Heart right ventricle (tissue), 16 donors: ENCODE measurements around the gene RNF148. TPM values are rescaled to one million over a fixed set of nuclear protein-coding genes. Genes with fewer than 3 reads are reported as not detected.

Experiments
- ATAC-seq, 8 donors: fragments of 200-7000 bp; cut with Tn5 transposase; one replicate each; pipeline ENCODE4 v1.9.1; 2020; ENCODE audit warnings: mild to moderate bottlenecking in 8 of 8, moderate library complexity in 8 of 8, moderate number of reproducible peaks in 1 of 8
- DNase-seq, 2 donors: peaks; one replicate each; pipeline ENCODE4 v3.0.0-alpha.2; 2020
- H3K27ac ChIP-seq, 10 donors: fragments of 200-600 bp; sonication (generic) in 2 of 10; one replicate each; pipeline versions ENCODE4 v1.5.0 to v1.8.0; 2020 to 2022; ENCODE audit warnings: mild to moderate bottlenecking in 3 of 10
- H3K27me3 ChIP-seq, 7 donors: fragments of 200-600 bp; one replicate each; pipeline ENCODE4 v1.8.0; 2021 to 2022; ENCODE audit warnings: mild to moderate bottlenecking in 2 of 7
- H3K36me3 ChIP-seq, 9 donors: fragments of 200-600 bp; sonication (generic) in 1 of 9; one replicate each; pipeline versions ENCODE4 v1.5.0 to v1.8.0; 2020 to 2022; ENCODE audit warnings: mild to moderate bottlenecking in 2 of 9
- H3K4me1 ChIP-seq, 9 donors: fragments of 200-600 bp; sonication (generic) in 1 of 9; one replicate each; pipeline versions ENCODE4 v1.5.0 to v1.8.0; 2020 to 2022; ENCODE audit warnings: mild to moderate bottlenecking in 4 of 9
- H3K4me3 ChIP-seq, 10 donors: fragments of 200-600 bp; sonication (generic) in 2 of 10; one replicate each; pipeline versions ENCODE4 v1.5.0 to v1.8.0; 2020 to 2022; ENCODE audit warnings: mild to moderate bottlenecking in 7 of 10, moderate library complexity in 2 of 10
- H3K9me3 ChIP-seq, 11 donors: fragments of 200-600 bp in 10 of 11; sonication (generic) in 2 of 11; one replicate each; pipeline versions ENCODE4 v1.5.0 to v1.8.0; 2013 to 2022; ENCODE audit warnings: mild to moderate bottlenecking in 2 of 11, control low read depth in 1 of 11, moderate library complexity in 1 of 11
- WGBS, 2 donors: extraction: QIAGEN DNeasy Blood & Tissue Kit; methylation state at CpG; one replicate each; pipeline ENCODE4 v1.1.7; 2013; ENCODE audit warnings: inconsistent platforms in 1 of 2; 5-methylcytosine and 5-hydroxymethylcytosine counted together
- intact Hi-C, 10 donors: fragments of 100-400 bp; cut with DNase I; formaldehyde crosslinking; loops; one replicate each; pipeline versions ENCODE4 v1.11.1 to v1.14.2; 2022
- polyA plus RNA-seq, 2 donors: library from polyadenylated mRNA; stranded (reverse); fragments of 200-250 nt; gene quantifications; one replicate each; pipeline ENCODE4 v1.2.3, GENCODE V29; 2013
- total RNA-seq, 10 donors: library from RNA; stranded (reverse); fragmentation: NEBNext Ultra II Directional in 3 of 10; extraction: Animal tissue kit (Norgen Biotek cat#: 25700) in 3 of 10; gene quantifications; one replicate each; pipeline versions ENCODE4 v1.2.1 to v1.2.4, GENCODE V29; 2021 to 2023
- TF ChIP-seq, protein P1 (sequence below), 9 donors: fragments of 200-600 bp; sonication (generic) in 2 of 9; IDR thresholded peaks; one replicate each; pipeline versions ENCODE4 v1.5.0 to v1.8.0; 2021 to 2022; ENCODE audit warnings: antibody characterized with exemption in 9 of 9, mild to moderate bottlenecking in 5 of 9, moderate library complexity in 1 of 9
- donor health status: Arrhythmogenic right ventricular cardiomyopathy.
- donor health status: ischemic (EF 13 %, LVEDD 7.1; RV severe dilation, severe dysfunction).
- donor health status: healthy with polysubstance abuse.
- donor health status: DM: no; HTN: yes; CAD: no.
- donor health status: DM: no; HTN: no; CAD: no.
- donor health status: ischemic (EF 25% LVEDD 6.9; RV normal size, moderate dysfunction).
- donor health status: ischemic (EF 25% LVEDD 5.7; RV mildly dilated, moderate dysfunction).
- donor health status: healthy.
- donor health status: DM: yes; HTN: yes; CAD: no.
- donor health status: Ischemic cardiomyopathy.
- donor health status: ischemic (EF 35%, LVEDD 5.7; RV mildly dilated, moderate dysfunction).
- donor health status: nonischemic (EF 11% LVEDD 7.7; RV severe dilation, severe dysfunction).
- donor health status: DM: yes; HTN: yes; CAD: no.
- donor health status: PGD.
- donor health status: ischemic (EF 29% LVEDD 5.4; RV normal size, mild dysfunction).
- donor health status: nonischemic (EF 23%, LVEDD 6.1; RV moderate dilation, normal function).

Gene RNF148
- total and polyA plus RNA-seq, 12 donors = 0.03 to 0.49 (median 0.34) TPM; not detected in 5

DNA sequence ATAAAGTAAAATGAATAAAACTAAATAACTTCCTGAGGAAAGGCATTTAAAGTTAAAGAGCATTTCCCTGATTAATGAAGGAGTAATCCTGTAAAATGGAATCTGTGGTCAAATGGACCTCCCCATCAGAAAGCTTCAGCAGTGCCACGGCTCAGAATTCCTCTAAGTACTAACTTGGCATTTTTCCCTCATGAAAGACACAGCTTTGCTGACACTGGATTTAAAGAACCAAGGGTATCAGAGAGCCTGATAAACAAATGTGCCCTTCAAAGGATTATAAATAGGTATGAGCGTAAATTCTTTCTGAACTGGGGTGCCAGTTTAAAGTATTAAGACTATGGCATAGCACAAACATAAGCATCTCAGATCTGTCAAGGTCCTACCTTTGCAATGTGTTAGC, 24.2 kb upstream of the RNF148 start:
- H3K9me3 ChIP-seq = peaks cover 0 to 12% (median 0%) of the 10 kb centered on the region in 11 donors
- no peaks in the 10 kb centered on the region for H3K27me3 ChIP-seq
- peak overlapping the region in 1 of 10 donors; percentile 44 for H3K27ac ChIP-seq
- no peak for ATAC-seq
- no peak overlapping the region for H3K4me3 ChIP-seq
- no peaks in the 10 kb centered on the region for H3K36me3 ChIP-seq
- intact Hi-C loops = no loop called here
- H3K4me1 ChIP-seq = no peaks in the 10 kb centered on the region
- TF ChIP-seq, protein P1, sequence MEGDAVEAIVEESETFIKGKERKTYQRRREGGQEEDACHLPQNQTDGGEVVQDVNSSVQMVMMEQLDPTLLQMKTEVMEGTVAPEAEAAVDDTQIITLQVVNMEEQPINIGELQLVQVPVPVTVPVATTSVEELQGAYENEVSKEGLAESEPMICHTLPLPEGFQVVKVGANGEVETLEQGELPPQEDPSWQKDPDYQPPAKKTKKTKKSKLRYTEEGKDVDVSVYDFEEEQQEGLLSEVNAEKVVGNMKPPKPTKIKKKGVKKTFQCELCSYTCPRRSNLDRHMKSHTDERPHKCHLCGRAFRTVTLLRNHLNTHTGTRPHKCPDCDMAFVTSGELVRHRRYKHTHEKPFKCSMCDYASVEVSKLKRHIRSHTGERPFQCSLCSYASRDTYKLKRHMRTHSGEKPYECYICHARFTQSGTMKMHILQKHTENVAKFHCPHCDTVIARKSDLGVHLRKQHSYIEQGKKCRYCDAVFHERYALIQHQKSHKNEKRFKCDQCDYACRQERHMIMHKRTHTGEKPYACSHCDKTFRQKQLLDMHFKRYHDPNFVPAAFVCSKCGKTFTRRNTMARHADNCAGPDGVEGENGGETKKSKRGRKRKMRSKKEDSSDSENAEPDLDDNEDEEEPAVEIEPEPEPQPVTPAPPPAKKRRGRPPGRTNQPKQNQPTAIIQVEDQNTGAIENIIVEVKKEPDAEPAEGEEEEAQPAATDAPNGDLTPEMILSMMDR (IDR thresholded peaks at IDR 0.05) = no peak
- no peak for DNase-seq
- WGBS, 2 donors = 42 to 48% methylated on average over 2 of the region's 2 CpGs

DNA sequence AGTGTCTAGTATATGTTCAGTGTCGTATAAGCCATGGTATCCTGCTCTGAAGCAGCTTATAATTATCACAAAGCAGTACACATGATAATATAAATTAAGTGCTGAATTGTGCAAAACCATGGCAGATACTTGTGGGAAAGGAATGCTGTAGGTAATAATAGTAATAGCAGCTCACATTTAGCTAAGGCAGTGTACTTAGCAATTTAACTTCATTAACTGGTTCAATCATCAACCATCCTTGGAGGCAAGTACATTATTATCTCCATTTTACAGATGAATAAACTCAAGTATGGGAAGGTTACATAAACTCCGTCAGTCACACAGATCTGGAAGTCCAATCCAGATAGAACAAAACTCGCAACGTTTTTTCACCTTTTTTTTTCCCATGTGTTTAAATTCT, 21.6 kb upstream of the RNF148 start:
- Histone ChIP-seq H3K4me3 (no peak overlapping the region), H3K36me3 (no peaks in the 10 kb centered on the region), H3K27me3 (no peaks in the 10 kb centered on the region), H3K4me1 (no peaks in the 10 kb centered on the region), H3K27ac (no peak overlapping the region), H3K9me3 (peaks cover 0 to 12% (median 0%) of the 10 kb centered on the region in 11 donors)
- intact Hi-C loops = no loop called here
- TF ChIP-seq, protein P1 (IDR thresholded peaks at IDR 0.05) = no peak
- no peak for ATAC-seq
- 87% methylated on average over 4 of the region's 4 CpGs for WGBS, 2 donors
- DNase-seq = no peak

DNA sequence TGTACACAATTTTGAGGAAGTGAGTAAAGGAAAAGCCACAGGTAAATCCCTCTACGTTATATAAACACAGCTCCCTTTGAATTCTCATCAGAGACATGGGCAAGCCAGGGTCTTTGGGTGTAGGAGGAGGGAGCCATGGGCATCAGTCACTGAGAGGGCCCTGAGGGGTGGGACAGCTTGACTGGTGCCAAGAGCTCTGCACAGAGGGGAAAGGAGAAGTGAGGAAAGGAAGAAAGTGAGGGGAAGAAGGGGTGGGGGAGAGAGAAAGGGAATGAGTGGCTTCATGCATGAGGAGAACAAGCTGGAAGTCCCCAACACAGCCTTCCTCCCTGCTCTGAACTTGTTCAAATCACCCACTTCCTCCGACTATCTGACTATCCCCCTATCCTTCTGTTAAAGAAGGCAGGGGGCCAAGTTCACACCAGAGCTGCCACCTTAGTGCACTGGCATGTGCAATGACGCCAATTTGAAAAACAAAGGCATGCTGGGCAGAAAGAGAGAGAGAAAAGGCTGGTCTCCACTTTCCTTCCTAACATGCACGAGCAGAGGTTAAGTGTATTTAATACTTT, 16.4 kb upstream of the RNF148 start:
- H3K36me3 ChIP-seq = no peaks in the 10 kb centered on the region
- 70 to 73% methylated on average over 4 of the region's 4 CpGs for WGBS, 2 donors
- peaks cover 0 to 5% (median 0%) of the 10 kb centered on the region in 9 donors for H3K4me1 ChIP-seq
- DNase-seq (no peak), ATAC-seq (no peak)
- no peak overlapping the region for H3K27ac ChIP-seq
- no peaks in the 10 kb centered on the region for H3K27me3 ChIP-seq
- intact Hi-C loops = no loop called here
- H3K9me3 ChIP-seq = peaks cover 0 to 8% (median 0%) of the 10 kb centered on the region in 11 donors
- H3K4me3 ChIP-seq = no peak overlapping the region
- TF ChIP-seq, protein P1 (IDR thresholded peaks at IDR 0.05) = no peak

DNA sequence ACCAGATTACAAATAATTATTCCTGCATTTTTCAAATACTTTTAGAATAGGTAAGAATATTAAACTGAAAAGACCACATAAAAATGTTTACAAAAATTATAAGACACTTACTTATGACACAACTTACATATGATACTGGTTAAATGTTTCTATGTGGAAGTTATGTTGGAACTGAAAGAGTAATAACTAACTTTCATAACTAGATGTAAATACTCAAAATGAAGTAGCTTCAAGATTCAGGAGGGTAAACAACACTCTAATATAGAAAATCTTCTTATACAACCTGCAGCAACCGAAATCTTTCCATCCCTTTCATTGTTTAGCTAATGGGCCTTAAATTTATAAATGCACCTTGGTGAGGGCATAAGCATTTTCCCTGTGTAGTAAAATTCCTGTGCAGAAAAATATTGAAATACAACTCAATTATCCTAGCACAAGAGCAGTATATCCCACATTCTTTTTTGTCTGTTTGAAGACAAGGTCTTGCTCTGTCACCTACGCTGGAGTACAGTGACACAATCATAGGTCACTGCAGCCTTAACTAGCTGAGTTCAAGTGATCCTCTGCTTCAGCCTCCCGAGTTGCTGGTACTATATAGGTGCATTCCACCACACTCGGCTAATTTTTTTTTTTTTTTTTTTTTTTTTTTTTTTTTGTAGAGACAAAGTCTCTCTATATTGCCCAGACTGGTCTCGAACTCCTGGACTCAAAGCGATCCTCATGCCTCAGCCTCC, 14.8 kb upstream of the RNF148 start:
- WGBS, 2 donors = 92 to 94% methylated on average over 6 of the region's 6 CpGs
- Histone ChIP-seq H3K36me3 (no peaks in the 10 kb centered on the region), H3K9me3 (no peaks in the 10 kb centered on the region), H3K27me3 (no peaks in the 10 kb centered on the region), H3K4me1 (peaks cover 0 to 5% (median 0%) of the 10 kb centered on the region in 9 donors), H3K4me3 (no peak overlapping the region), H3K27ac (no peak overlapping the region)
- intact Hi-C loops = no loop called here
- TF ChIP-seq, protein P1 (IDR thresholded peaks at IDR 0.05) = no peak
- ATAC-seq = no peak
- DNase-seq = no peak
